COLO829 (cell line): ENCODE data around the gene FAM117A.
"Not testable (repeated sequence)": the region's sequence is repeated elsewhere in the genome, so short reads cannot be mapped to it uniquely, and the experiment has no call there.

Experiments used
- DNase-seq: peaks from one replicate; pipeline ENCODE4 v3.0.0; 2012; ENCODE audit warnings: low spot score

Gene FAM117A

GRCh38 chr17:49739641-49740271 is 24.2 kb downstream of the FAM117A start:
- no peak for DNase-seq

- no peak for DNase-seq
Observed at GRCh38 chr17:49738456-49739163, 25.3 kb downstream of the FAM117A start.

- DNase-seq: no peak
Observed at GRCh38 chr17:49734515-49735490, 29.1 kb downstream of the FAM117A start.

GRCh38 chr17:49731435-49731831 is 32.5 kb downstream of the FAM117A start:
- DNase-seq: no peak

GRCh38 chr17:49730785-49731434 is 33.0 kb downstream of the FAM117A start:
- no peak for DNase-seq

- DNase-seq: no peak
Observed at GRCh38 chr17:49730078-49730784, 33.7 kb downstream of the FAM117A start.

GRCh38 chr17:49729069-49729468 is 34.9 kb downstream of the FAM117A start:
- no peak for DNase-seq

- DNase-seq: no peak
Observed at GRCh38 chr17:49728425-49728824, 35.5 kb downstream of the FAM117A start.

- no peak for DNase-seq
Observed at GRCh38 chr17:49727380-49727779, 36.6 kb downstream of the FAM117A start.

GRCh38 chr17:49725452-49726130 is 38.3 kb downstream of the FAM117A start:
- no peak for DNase-seq

- DNase-seq: not testable (repeated sequence)
Observed at GRCh38 chr17:49724552-49724951, 39.4 kb downstream of the FAM117A start.

GRCh38 chr17:49723423-49723822 is 40.5 kb downstream of the FAM117A start:
- DNase-seq: no peak

GRCh38 chr17:49722066-49722465 is 41.9 kb downstream of the FAM117A start:
- no peak for DNase-seq

GRCh38 chr17:49717371-49717861 is 46.5 kb downstream of the FAM117A start:
- DNase-seq: no peak

- DNase-seq: no peak
Observed at GRCh38 chr17:49716668-49717364, 47.1 kb downstream of the FAM117A start.

GRCh38 chr17:49715717-49716279 is 48.1 kb downstream of the FAM117A start:
- no peak for DNase-seq

GRCh38 chr17:49715216-49715615 is 48.7 kb downstream of the FAM117A start:
- DNase-seq: no peak

- DNase-seq: no peak
Observed at GRCh38 chr17:49708515-49709183, 55.3 kb downstream of the FAM117A start.
